Measurements from ENCODE around the gene DNAJB9. TPM values are rescaled to one million over a fixed set of nuclear protein-coding genes. Genes with fewer than 3 reads are reported as not detected.

Gene DNAJB9
- total and polyA plus RNA-seq, 2 of the 8 experiments (the other 6 are each of a cell fraction or from before 2014, with no cell fraction given), result 1.8 to 9.7 TPM

GRCh38 chr7:108541478-108541877, 28.2 kb upstream of the DNAJB9 start:
- POLR2A ChIA-PET (ENCODE audit: partially characterized antibody), result interaction anchor here (0.9 to 1.6 kb wide), 3 partner anchors 8 to 15 kb away, joined by 4 to 5 read pairs (median 4); no protein-coding TSS in a partner anchor
- H3K4ac ChIP-seq (replicated peaks; ENCODE audit: insufficient read length, low read depth, low read length), result no peak overlapping the region
- H3K56ac ChIP-seq (replicated peaks; ENCODE audit: insufficient read length, low read depth, low read length), result no peak overlapping the region
- 14% methylated on average over 2 of the region's 2 CpGs; no CpG with 5 or more reads in 1 of the 2 experiments for WGBS, 2 experiments (ENCODE audit: extremely low coverage in 1 of 2, insufficient coverage in 1 of 2, insufficient read length in 1 of 2, insufficient replicate concordance in 2 of 2, low coverage in 1 of 2, low lambda C conversion rate in 2 of 2, missing lambda C conversion rate in 1 of 2)
- DNase-seq (ENCODE audit: low read depth in 1 of 2, low spot score in 2 of 2) (no peak), FAIRE-seq (peak; percentile 36)
- no peak overlapping the region; the same call in 1 of the 2 replicates for H3K18ac ChIP-seq (ENCODE audit: extremely low read depth, low read length)
- H2BK120ac ChIP-seq (replicated peaks; ENCODE audit: low read depth, low read length), result no peak overlapping the region
- no peaks in the 10 kb centered on the region for H3K79me1 ChIP-seq (ENCODE audit: low read depth, low read length)
- H4K91ac ChIP-seq (replicated peaks; ENCODE audit: insufficient read length, low read length), result no peak overlapping the region
- H2BK20ac ChIP-seq (ENCODE audit: low read length), result no peak overlapping the region
- H4K8ac ChIP-seq (ENCODE audit: extremely low read depth, insufficient read depth, low read length), result no peak overlapping the region
- H3K27ac ChIP-seq (ENCODE audit: low read depth, low read length), result no peak overlapping the region
- H2AFZ ChIP-seq (ENCODE audit: low read length), result no peak overlapping the region
- H2BK15ac ChIP-seq (ENCODE audit: low read length), result no peak overlapping the region
- no peaks in the 10 kb centered on the region for H3K23me2 ChIP-seq (ENCODE audit: low read depth, low read length)
- H3K23ac ChIP-seq (ENCODE audit: insufficient read length), result no peak overlapping the region
- peak overlapping the region in 1 of 4 experiments; percentile 36; a peak in 1 of 8 replicates for H3K4me3 ChIP-seq (ENCODE audit: extremely low read depth in 1 of 4, insufficient read depth in 2 of 4, low read depth in 3 of 4, low read length in 4 of 4)
- H3K9ac ChIP-seq (replicated peaks in 1 of 4; ENCODE audit: extremely low read depth in 1 of 4, low read depth in 3 of 4, low read length in 3 of 4), result no peak overlapping the region
- no peak overlapping the region for H2BK5ac ChIP-seq (ENCODE audit: low read depth, low read length)
- peaks cover 0 to 2% (median under 1%) of the 10 kb centered on the region in 4 experiments; a peak in 1 of 7 replicates for H3K4me1 ChIP-seq (replicated peaks in 1 of 4; ENCODE audit: control insufficient read depth in 3 of 4, insufficient read depth in 4 of 4, low read length in 3 of 4)
- no peaks in the 10 kb centered on the region for H4K20me1 ChIP-seq (replicated peaks in 1 of 2; ENCODE audit: control insufficient read depth in 1 of 2, insufficient read depth in 2 of 2, low read length in 2 of 2)
- H3K36me3 ChIP-seq (ENCODE audit: control insufficient read depth in 2 of 4, insufficient read depth in 4 of 4, low read length in 3 of 4), result no peaks in the 10 kb centered on the region
- H3K4me2 ChIP-seq (ENCODE audit: insufficient read depth in 1 of 2, low read depth in 2 of 2, low read length in 2 of 2), result peak overlapping the region; percentile 25 to 32; a peak in 1 of 4 replicates
- no peak overlapping the region for H3K14ac ChIP-seq (ENCODE audit: insufficient read length)
- no peaks in the 10 kb centered on the region for H3K27me3 ChIP-seq (replicated peaks in 1 of 4; ENCODE audit: control insufficient read depth in 3 of 4, extremely low read depth in 1 of 4, insufficient read depth in 3 of 4, low read length in 3 of 4)
- CTCF ChIA-PET (ENCODE audit: partially characterized antibody), result interaction anchor here (1.3 kb wide), 2 partner anchors 18 to 24 kb away, joined by 3 read pairs; no protein-coding TSS in a partner anchor
- H4K5ac ChIP-seq (ENCODE audit: insufficient read length, low read depth, low read length), result peak overlapping the region; percentile 90
- no peak overlapping the region for H2BK12ac ChIP-seq (ENCODE audit: low read depth, low read length)
- no peak overlapping the region for H2AK5ac ChIP-seq (ENCODE audit: low read depth, low read length)
- H3K9me3 ChIP-seq (ENCODE audit: insufficient read depth in 2 of 2, low read depth in 1 of 2, low read length in 1 of 2), result no peaks in the 10 kb centered on the region
- no peaks in the 10 kb centered on the region for H3K79me2 ChIP-seq (ENCODE audit: control insufficient read depth in 1 of 2, insufficient read depth in 2 of 2, low read length in 2 of 2)
- TF ChIP-seq TBP (IDR thresholded peaks at IDR 0.05; ENCODE audit: low read depth, low read length) (no peak), BCL11A (IDR thresholded peaks at IDR 0.05; ENCODE audit: low read depth in 2 of 2, low read length in 2 of 2) (peak in 1 of 2 experiments; percentile 18), NANOG (IDR thresholded peaks at IDR 0.05; ENCODE audit: insufficient read depth, low read depth, low read length, poor library complexity, severe bottlenecking) (peak; percentile 60), HDAC2 (IDR thresholded peaks at IDR 0.05; ENCODE audit: borderline replicate concordance in 1 of 2, low read depth in 2 of 2, low read length in 2 of 2) (peak in 1 of 2 experiments; percentile 75; a peak in 1 of 4 replicates), TCF12 (IDR thresholded peaks at IDR 0.05; ENCODE audit: low read depth, low read length) (no peak), EP300 (IDR thresholded peaks at IDR 0.05; ENCODE audit: borderline replicate concordance in 1 of 2, low read depth in 2 of 2, low read length in 2 of 2) (peak in 1 of 2 experiments; percentile 65; a peak in 1 of 3 replicates), SP1 (IDR thresholded peaks at IDR 0.05; ENCODE audit: low read depth, low read length) (0 out of 2 replicates have a peak, but pooled peaks have one; percentile 31), JUN (IDR thresholded peaks at IDR 0.05; ENCODE audit: low read depth, low read length) (no peak)
